ENCODE measurements around the gene RPS6KA5.

RPS6KA5 gene

DNA sequence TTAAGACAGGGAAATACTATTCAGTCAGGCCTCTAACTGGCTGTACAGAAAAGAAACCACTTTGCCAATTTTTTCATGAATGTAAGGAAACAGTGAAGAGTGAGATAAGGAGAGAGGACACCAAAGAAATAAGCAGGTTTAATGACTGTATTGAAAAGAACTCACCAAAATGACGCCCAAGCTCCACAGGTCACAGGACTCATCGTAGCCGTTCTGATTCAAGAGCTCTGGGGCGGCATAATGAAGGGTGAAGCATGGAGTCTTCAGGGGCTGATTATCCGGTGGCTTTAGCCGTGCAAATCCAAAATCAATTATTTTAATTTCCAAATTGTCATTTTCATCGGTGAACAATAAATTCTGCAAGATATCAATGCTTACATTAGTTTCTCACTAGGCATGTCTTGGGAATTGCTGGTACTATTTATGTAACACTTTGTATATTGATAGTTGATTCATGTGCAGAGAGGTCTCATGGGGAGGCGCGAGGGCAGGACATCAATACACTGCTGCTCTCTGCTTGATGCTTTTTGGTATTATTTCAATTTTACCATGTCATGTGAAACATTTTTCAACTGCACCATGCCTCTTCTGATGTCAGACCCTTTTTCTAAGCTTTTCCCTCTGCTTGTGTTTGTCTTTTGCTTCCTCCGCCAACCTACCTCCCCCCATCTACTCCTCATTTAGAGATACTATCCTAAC lies 170.0 kb downstream of the RPS6KA5 start:
- no peak for DNase-seq (ENCODE audit: low read depth)
- no peak for TF ChIP-seq CTCF (IDR thresholded peaks at IDR 0.05; ENCODE audit: control insufficient read depth, insufficient read depth, low read depth, low read length, missing control alignments)
- H3K4me3 ChIP-seq (ENCODE audit: control insufficient read depth, low read depth, low read length): no peak overlapping the region

DNA sequence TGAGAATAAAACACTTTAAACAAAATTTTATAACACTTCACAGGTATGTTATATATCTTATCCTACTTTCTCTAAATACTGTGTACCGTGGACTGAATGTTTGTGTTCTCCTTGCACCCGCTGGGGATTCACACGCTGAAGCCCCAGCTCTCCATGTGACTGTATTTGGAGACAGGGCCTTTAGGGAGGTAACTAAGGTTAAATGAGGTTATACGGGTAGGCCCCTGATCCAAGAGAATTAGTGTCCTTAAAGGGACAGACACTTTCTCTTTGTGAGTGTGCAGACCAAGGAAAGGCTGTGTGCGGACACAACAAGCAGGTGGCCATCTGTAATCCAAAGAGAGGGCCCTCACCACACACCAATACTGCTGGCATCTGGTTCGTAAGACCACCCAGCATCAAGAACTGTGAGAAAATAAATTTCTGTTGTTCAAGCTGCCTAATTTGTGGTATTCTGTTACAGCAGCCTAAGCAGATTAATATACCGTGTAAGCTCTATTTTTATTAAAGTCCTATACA lies 174.1 kb downstream of the RPS6KA5 start:
- DNase-seq (ENCODE audit: low read depth): no peak
- TF ChIP-seq CTCF (IDR thresholded peaks at IDR 0.05; ENCODE audit: control insufficient read depth, insufficient read depth, low read depth, low read length, missing control alignments): no peak

GRCh38 chr14:90883782-90884181 lies 176.7 kb downstream of the RPS6KA5 start:
- H3K4me3 ChIP-seq (ENCODE audit: control insufficient read depth, low read depth, low read length): no peak overlapping the region
- no peak for TF ChIP-seq CTCF (IDR thresholded peaks at IDR 0.05; ENCODE audit: control insufficient read depth, insufficient read depth, low read depth, low read length, missing control alignments)
- DNase-seq (ENCODE audit: low read depth): no peak

More for the DNA sequence above, 174.1 kb downstream of the RPS6KA5 start:
- no peak overlapping the region for H3K4me3 ChIP-seq (ENCODE audit: control insufficient read depth, low read depth, low read length)

DNA sequence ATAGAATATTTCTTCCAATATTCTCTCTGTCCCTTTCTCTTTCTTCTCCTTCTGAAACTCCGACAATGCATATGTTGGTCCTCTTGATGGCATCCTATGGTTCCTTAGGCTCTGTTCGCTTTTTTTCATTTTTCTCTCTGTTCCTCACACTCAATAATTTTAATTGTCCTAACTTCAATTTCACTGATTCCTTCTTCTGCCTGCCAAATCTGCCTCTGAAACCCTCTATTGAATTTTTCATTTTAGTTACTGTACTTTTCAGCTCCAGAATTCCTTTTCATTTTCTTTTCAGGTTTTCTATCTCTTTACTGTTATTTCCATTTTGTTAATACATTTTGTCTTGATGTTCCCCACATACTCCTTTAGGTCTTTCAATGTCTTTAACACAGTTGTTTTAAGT lies 177.2 kb downstream of the RPS6KA5 start:
- no peak overlapping the region for H3K4me3 ChIP-seq (ENCODE audit: control insufficient read depth, low read depth, low read length)
- no peak for TF ChIP-seq CTCF (IDR thresholded peaks at IDR 0.05; ENCODE audit: control insufficient read depth, insufficient read depth, low read depth, low read length, missing control alignments)
- DNase-seq (ENCODE audit: low read depth): no peak

GRCh38 chr14:90880282-90880681 lies 180.2 kb downstream of the RPS6KA5 start:
- TF ChIP-seq CTCF (IDR thresholded peaks at IDR 0.05; ENCODE audit: control insufficient read depth, insufficient read depth, low read depth, low read length, missing control alignments): no peak
- no peak for DNase-seq (ENCODE audit: low read depth)
- H3K4me3 ChIP-seq (ENCODE audit: control insufficient read depth, low read depth, low read length): no peak overlapping the region

GRCh38 chr14:90874599-90874998 lies 185.8 kb downstream of the RPS6KA5 start:
- no peak for DNase-seq (ENCODE audit: low read depth)
- no peak for TF ChIP-seq CTCF (IDR thresholded peaks at IDR 0.05; ENCODE audit: control insufficient read depth, insufficient read depth, low read depth, low read length, missing control alignments)
- no peak overlapping the region for H3K4me3 ChIP-seq (ENCODE audit: control insufficient read depth, low read depth, low read length)

Data from AG09309 (cell line).